Mesothelial cell of epicardium (in vitro differentiated cells): Measurements from ENCODE around the gene RRP1. TPM values are rescaled to one million over a fixed set of nuclear protein-coding genes. Genes with fewer than 3 reads are reported as not detected.
A peak's percentile ranks its signal among the peaks of the same experiment; 100 is the strongest.

Experiments
- DNase-seq, 2 experiments: peaks; one replicate each; pipeline ENCODE4 v3.0.0; 2021; ENCODE audit warnings: low spot score in 2 of 2; ENCODE audit not compliant: unreplicated experiment in 2 of 2
- H3K27ac Mint-ChIP-seq: 2 replicates; pipeline ENCODE4 v1.8.0; 2021; ENCODE audit warnings: mixed read lengths
- H3K27me3 Mint-ChIP-seq: 2 replicates; pipeline ENCODE4 v1.8.0; 2021; ENCODE audit warnings: low read depth, mixed read lengths
- H3K36me3 Mint-ChIP-seq: 2 replicates; pipeline ENCODE4 v1.8.0; 2021; ENCODE audit warnings: mixed read lengths
- H3K4me1 Mint-ChIP-seq: 2 replicates; pipeline ENCODE4 v1.8.0; 2021; ENCODE audit warnings: mixed read lengths
- H3K4me3 Mint-ChIP-seq: 2 replicates; pipeline ENCODE4 v1.8.0; 2021; ENCODE audit warnings: mild to moderate bottlenecking, moderate library complexity, mixed read lengths
- H3K9me3 Mint-ChIP-seq: 2 replicates; pipeline ENCODE4 v1.8.0; 2021; ENCODE audit warnings: mixed read lengths
- total RNA-seq: library from RNA; stranded (reverse); gene quantifications from 3 replicates; pipeline ENCODE4 v1.2.1, GENCODE V29; 2021
- TF ChIP-seq, protein P1 (sequence below): fragments of 200-600 bp; sonication (generic); IDR thresholded peaks from one replicate; pipeline ENCODE4 v1.5.0; 2021; ENCODE audit warnings: antibody characterized with exemption; ENCODE audit not compliant: unreplicated experiment

The RRP1 gene
- total RNA-seq, 1 donor from 2014 or later, result 44.5 TPM

DNA sequence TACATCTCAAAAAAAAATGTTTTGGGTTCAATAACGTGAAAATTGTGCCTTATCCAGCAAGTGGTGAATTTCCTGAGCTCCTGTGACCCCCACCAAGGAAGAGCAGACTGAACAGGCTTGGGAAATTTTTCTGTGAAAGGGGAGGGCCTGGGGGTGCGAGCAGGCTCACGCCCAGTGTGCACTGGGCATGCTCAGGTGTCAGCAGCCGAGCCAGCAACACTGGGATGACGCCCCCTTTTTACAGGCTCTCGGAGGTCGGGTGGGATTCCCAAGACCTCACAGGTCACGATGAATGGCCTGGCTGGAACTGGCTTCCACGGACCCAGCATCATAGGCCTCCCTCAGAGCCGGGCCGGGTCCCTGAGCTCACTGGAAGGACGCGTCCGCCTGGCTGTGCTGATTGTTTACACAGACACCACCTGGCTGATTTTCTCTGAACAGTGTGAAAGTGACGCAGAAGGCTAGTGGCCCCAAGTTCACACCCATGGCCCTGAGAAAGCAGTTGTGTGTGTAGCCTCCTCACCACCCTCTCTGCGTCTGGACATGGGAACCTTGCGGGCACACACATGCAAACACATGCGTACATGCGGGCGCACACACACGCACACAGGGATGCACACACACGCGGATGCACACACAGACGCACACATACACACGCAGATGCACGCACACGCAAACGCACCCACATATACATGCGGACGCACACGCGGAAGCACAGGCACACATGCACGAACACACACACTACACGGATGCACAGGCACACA, 22.5 kb upstream of the RRP1 start:
- H3K4me1 Mint-ChIP-seq, result peaks cover 11% of the 10 kb centered on the region
- DNase-seq, result no peak
- H3K36me3 Mint-ChIP-seq, result peaks cover 7% of the 10 kb centered on the region
- H3K27ac Mint-ChIP-seq, result no peak overlapping the region
- H3K27me3 Mint-ChIP-seq, result no peaks in the 10 kb centered on the region
- no peak overlapping the region for H3K4me3 Mint-ChIP-seq
- no peaks in the 10 kb centered on the region for H3K9me3 Mint-ChIP-seq
- TF ChIP-seq, protein P1, sequence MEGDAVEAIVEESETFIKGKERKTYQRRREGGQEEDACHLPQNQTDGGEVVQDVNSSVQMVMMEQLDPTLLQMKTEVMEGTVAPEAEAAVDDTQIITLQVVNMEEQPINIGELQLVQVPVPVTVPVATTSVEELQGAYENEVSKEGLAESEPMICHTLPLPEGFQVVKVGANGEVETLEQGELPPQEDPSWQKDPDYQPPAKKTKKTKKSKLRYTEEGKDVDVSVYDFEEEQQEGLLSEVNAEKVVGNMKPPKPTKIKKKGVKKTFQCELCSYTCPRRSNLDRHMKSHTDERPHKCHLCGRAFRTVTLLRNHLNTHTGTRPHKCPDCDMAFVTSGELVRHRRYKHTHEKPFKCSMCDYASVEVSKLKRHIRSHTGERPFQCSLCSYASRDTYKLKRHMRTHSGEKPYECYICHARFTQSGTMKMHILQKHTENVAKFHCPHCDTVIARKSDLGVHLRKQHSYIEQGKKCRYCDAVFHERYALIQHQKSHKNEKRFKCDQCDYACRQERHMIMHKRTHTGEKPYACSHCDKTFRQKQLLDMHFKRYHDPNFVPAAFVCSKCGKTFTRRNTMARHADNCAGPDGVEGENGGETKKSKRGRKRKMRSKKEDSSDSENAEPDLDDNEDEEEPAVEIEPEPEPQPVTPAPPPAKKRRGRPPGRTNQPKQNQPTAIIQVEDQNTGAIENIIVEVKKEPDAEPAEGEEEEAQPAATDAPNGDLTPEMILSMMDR, result no peak

DNA sequence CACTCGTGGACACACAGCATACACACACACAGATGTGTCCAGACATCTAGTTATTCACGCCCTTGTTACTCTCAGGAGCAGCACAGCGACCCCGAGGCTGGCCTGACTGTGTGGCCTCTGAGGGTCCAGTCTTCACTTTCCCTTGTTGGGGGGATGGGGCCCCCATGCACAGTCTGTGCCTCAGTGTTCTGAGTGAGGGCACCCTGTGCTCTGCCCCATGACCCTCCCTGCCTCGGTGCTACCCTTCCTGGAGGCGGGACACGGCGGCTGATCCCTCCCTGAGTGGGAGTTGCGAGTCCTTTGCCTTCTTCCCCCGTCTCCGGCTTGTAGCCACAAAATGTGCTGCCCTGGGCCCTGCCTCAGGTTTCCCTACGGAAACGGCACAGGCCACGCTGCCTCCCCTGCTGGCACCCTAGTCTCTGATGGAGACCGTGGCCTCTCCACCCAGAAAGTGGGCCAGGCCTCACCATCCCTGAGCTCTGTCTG, 21.8 kb upstream of the RRP1 start:
- peaks cover 11% of the 10 kb centered on the region for H3K4me1 Mint-ChIP-seq
- H3K27me3 Mint-ChIP-seq, result no peaks in the 10 kb centered on the region
- H3K36me3 Mint-ChIP-seq, result peaks cover 6% of the 10 kb centered on the region
- no peak overlapping the region for H3K27ac Mint-ChIP-seq
- H3K4me3 Mint-ChIP-seq, result no peak overlapping the region
- H3K9me3 Mint-ChIP-seq, result no peaks in the 10 kb centered on the region
- DNase-seq, result no peak
- TF ChIP-seq, protein P1, result no peak

DNA sequence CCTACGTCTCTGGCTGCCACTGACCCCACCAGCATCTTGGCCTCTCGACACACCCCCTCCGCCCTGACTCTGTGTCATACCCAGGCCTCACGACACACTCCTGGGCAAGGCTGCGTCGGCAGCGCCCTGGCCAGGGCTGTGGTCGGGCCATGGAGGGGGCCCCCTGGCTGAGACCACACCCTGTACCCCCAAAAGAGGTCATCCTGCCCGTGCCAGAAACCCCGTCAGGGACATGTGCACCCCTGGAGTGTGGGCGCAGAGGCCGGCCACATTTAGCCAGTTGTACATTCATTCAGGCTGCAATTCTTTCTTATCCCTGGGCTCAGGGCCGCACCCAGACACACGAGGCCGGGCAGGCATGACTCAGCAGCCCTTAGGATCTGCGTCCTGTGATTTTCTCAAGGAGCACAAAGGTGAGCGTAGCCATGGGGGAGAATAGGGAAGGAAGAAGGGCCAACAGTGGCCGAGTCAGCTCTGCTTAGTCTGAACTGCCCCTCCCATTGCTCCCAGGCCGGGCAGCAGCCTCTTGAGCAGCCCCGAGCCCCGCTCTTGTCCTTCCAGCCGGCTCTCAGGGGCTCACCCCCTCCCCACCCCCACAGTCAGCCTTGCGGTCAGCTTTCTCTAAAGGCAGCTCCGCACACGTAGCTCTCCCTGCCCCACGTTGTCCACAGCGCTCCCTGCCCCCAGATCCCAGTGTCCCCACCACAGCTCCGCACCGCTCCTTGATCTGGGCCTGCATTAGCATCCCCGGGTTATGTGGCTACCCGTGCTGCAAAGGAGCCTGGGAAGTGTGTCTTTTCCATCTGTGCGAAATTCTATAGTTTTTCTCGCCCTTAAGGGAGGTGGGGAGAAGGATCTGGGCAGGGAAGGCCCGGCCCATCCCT, 21.2 kb upstream of the RRP1 start:
- no peak for DNase-seq
- TF ChIP-seq, protein P1, result no peak
- no peaks in the 10 kb centered on the region for H3K27me3 Mint-ChIP-seq
- H3K4me1 Mint-ChIP-seq, result peaks cover 11% of the 10 kb centered on the region
- H3K4me3 Mint-ChIP-seq, result no peak overlapping the region
- H3K9me3 Mint-ChIP-seq, result no peaks in the 10 kb centered on the region
- peaks cover 4% of the 10 kb centered on the region for H3K36me3 Mint-ChIP-seq
- peak overlapping the region; percentile 27 for H3K27ac Mint-ChIP-seq

DNA sequence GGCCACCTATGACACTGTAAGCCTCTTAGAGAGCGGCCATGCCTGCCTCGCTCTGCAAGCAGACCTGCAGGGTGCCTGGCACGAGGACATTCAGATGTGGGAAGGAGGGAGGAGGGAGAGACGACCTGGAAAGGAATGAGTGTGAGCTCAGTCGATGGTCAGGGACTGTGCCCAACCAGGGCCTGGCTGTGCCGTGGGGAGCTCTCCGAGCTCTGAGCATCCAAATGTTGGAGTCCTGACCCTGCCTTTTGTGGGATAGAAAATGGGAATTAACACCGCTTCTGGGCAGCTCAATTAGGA, 20.6 kb upstream of the RRP1 start:
- TF ChIP-seq, protein P1, result no peak
- Mint-ChIP-seq H3K27ac (peak overlapping the region; percentile 27), H3K36me3 (peaks cover 5% of the 10 kb centered on the region), H3K4me3 (no peak overlapping the region), H3K9me3 (no peaks in the 10 kb centered on the region), H3K27me3 (no peaks in the 10 kb centered on the region), H3K4me1 (peaks cover 11% of the 10 kb centered on the region)
- no peak for DNase-seq

DNA sequence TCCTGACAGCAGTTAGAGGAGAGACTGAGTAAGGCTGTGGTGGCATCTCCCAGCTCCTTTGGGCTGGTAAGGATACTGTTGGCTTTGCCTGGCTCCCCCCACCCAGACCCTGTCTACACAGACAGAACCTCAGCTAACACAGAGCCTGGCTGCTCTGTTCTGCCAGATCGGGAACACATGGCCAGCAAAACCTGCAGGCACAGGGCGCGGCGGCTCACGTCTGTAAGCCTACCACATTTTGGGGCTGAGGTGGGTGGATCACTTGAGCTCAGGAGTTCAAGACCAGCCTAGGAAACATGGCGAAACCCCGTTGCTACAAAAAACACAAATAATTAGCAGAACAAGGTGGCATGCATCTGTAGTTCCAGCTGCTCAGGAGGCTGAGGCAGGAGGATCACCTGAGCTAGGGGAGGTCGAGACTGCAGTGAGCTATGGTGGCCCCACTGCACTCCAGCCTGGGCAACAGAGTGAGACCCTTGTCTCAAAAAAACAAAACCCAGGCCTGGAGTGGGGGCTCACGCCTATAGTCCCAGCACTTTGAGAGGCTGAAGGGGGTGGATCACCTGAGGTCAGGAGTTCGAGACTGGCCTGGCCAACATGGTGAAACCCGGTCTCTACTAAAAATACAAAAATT, 19.9 kb upstream of the RRP1 start:
- Mint-ChIP-seq H3K27me3 (no peaks in the 10 kb centered on the region), H3K9me3 (no peaks in the 10 kb centered on the region), H3K27ac (no peak overlapping the region), H3K36me3 (peaks cover 9% of the 10 kb centered on the region), H3K4me1 (peaks cover 11% of the 10 kb centered on the region), H3K4me3 (no peak overlapping the region)
- TF ChIP-seq, protein P1, result no peak
- no peak for DNase-seq
